Karpas-422 (cell line): ENCODE measurements around the gene GOLGA8T. TPM values are rescaled to one million over a fixed set of nuclear protein-coding genes. Genes with fewer than 3 reads are reported as not detected.
"Not testable (repeated sequence)": the region's sequence is repeated elsewhere in the genome, so short reads cannot be mapped to it uniquely, and the experiment has no call there.

Experiments used
- DNase-seq: peaks from one replicate; pipeline ENCODE4 v3.0.0-alpha.2; 2015
- H2AFZ ChIP-seq: fragments of 200-600 bp; sonication (generic); 2 replicates; pipeline ENCODE4 v1.6.1; 2014; ENCODE audit warnings: antibody characterized with exemption, low read length, mixed read lengths
- H3K27ac ChIP-seq: fragments of 200-600 bp; sonication (generic); 2 replicates; pipeline ENCODE4 v1.5.1; 2014; ENCODE audit warnings: mild to moderate bottlenecking, low read length, moderate library complexity
- H3K27me3 ChIP-seq: fragments of 200-600 bp; sonication (generic); 2 replicates; pipeline ENCODE4 v1.6.1; 2014; ENCODE audit warnings: low read length, mixed read lengths
- H3K36me3 ChIP-seq: fragments of 200-600 bp; sonication (generic); 2 replicates; pipeline ENCODE4 v1.6.1; 2014; ENCODE audit warnings: low read length, mixed read lengths; ENCODE audit not compliant: insufficient read depth
- H3K4me1 ChIP-seq: fragments of 200-600 bp; sonication (generic); 2 replicates; pipeline ENCODE4 v1.6.1; 2014; ENCODE audit warnings: mild to moderate bottlenecking, low read length, mixed read lengths
- H3K4me2 ChIP-seq: fragments of 200-600 bp; sonication (generic); 2 replicates; pipeline ENCODE4 v1.6.1; 2014; ENCODE audit warnings: low read length, low read depth, mild to moderate bottlenecking; ENCODE audit not compliant: poor library complexity, severe bottlenecking
- H3K4me3 ChIP-seq: fragments of 200-600 bp; sonication (generic); 2 replicates; pipeline ENCODE4 v1.5.1; 2014; ENCODE audit warnings: mild to moderate bottlenecking, antibody characterized with exemption, low read length, mixed read lengths
- H3K79me2 ChIP-seq: fragments of 200-600 bp; sonication (generic); 2 replicates; pipeline ENCODE4 v1.6.1; 2014; ENCODE audit warnings: mild to moderate bottlenecking, low read length, mixed read lengths
- H3K9ac ChIP-seq: fragments of 200-600 bp; sonication (generic); 2 replicates; pipeline ENCODE4 v1.6.0; 2014; ENCODE audit warnings: low read length
- H3K9me2 ChIP-seq: fragments of 200-600 bp; sonication (generic), shearing (Covaris generic); replicated peaks from 2 replicates; pipeline ENCODE4 v1.6.0; 2014; ENCODE audit warnings: mild to moderate bottlenecking, low read length, moderate library complexity; ENCODE audit not compliant: insufficient read depth
- H3K9me3 ChIP-seq: fragments of 300-700, 200-600 bp; sonication (generic); 2 replicates; pipeline ENCODE4 v1.6.1; 2014; ENCODE audit warnings: low read length, mixed read lengths
- H4K20me1 ChIP-seq: fragments of 200-600 bp; sonication (generic); 2 replicates; pipeline ENCODE4 v1.6.1; 2014; ENCODE audit warnings: mild to moderate bottlenecking, antibody characterized with exemption, low read length, low read depth; ENCODE audit not compliant: insufficient read depth
- total RNA-seq: library from RNA; depleted of rRNA; stranded (reverse); fragments of >200 nt; shearing (Covaris generic); gene quantifications from 2 replicates; pipeline ENCODE4 v1.2.3, GENCODE V29; 2014; ENCODE audit warnings: low replicate concordance

GOLGA8T gene
- total RNA-seq, 1 experiment from 2014 or later = not detected

GRCh38 chr15:30176613-30177012 is 41.8 kb downstream of the GOLGA8T start:
- H2AFZ ChIP-seq, H3K4me2 ChIP-seq, DNase-seq, H3K36me3 ChIP-seq, H4K20me1 ChIP-seq, H3K27me3 ChIP-seq, H3K9me3 ChIP-seq, H3K9ac ChIP-seq, H3K4me3 ChIP-seq, H3K79me2 ChIP-seq, H3K4me1 ChIP-seq, H3K9me2 ChIP-seq, H3K27ac ChIP-seq: not testable (repeated sequence)

- not testable (repeated sequence) for H3K27ac ChIP-seq, H3K36me3 ChIP-seq, H3K27me3 ChIP-seq, H4K20me1 ChIP-seq, H3K9me2 ChIP-seq, H3K4me1 ChIP-seq, H2AFZ ChIP-seq, DNase-seq, H3K4me3 ChIP-seq, H3K9ac ChIP-seq, H3K79me2 ChIP-seq, H3K9me3 ChIP-seq, H3K4me2 ChIP-seq
Measured at GRCh38 chr15:30179814-30180213, 45.0 kb downstream of the GOLGA8T start.

- DNase-seq, H3K79me2 ChIP-seq, H3K9me3 ChIP-seq, H3K36me3 ChIP-seq, H4K20me1 ChIP-seq, H3K4me1 ChIP-seq, H3K9ac ChIP-seq, H3K9me2 ChIP-seq, H3K27ac ChIP-seq, H3K4me3 ChIP-seq, H2AFZ ChIP-seq, H3K4me2 ChIP-seq, H3K27me3 ChIP-seq: not testable (repeated sequence)
Measured at GRCh38 chr15:30185495-30185894, 50.6 kb downstream of the GOLGA8T start.

- not testable (repeated sequence) for H3K79me2 ChIP-seq, H3K9me3 ChIP-seq, H3K4me1 ChIP-seq, H3K9ac ChIP-seq, H4K20me1 ChIP-seq, DNase-seq, H3K36me3 ChIP-seq, H3K4me3 ChIP-seq, H2AFZ ChIP-seq, H3K27ac ChIP-seq, H3K4me2 ChIP-seq, H3K9me2 ChIP-seq, H3K27me3 ChIP-seq
Measured at GRCh38 chr15:30187429-30187828, 52.6 kb downstream of the GOLGA8T start.

GRCh38 chr15:30189754-30190153 is 54.9 kb downstream of the GOLGA8T start:
- H3K4me2 ChIP-seq, H4K20me1 ChIP-seq, H3K79me2 ChIP-seq, H3K9me3 ChIP-seq, H3K4me3 ChIP-seq, H3K4me1 ChIP-seq, H3K27ac ChIP-seq, H3K9me2 ChIP-seq, H3K27me3 ChIP-seq, DNase-seq, H3K9ac ChIP-seq, H3K36me3 ChIP-seq, H2AFZ ChIP-seq: not testable (repeated sequence)

GRCh38 chr15:30191143-30191542 is 56.3 kb downstream of the GOLGA8T start:
- not testable (repeated sequence) for H3K27me3 ChIP-seq, H3K79me2 ChIP-seq, H2AFZ ChIP-seq, H3K4me1 ChIP-seq, DNase-seq, H4K20me1 ChIP-seq, H3K9me3 ChIP-seq, H3K36me3 ChIP-seq, H3K4me2 ChIP-seq, H3K9ac ChIP-seq, H3K9me2 ChIP-seq, H3K4me3 ChIP-seq, H3K27ac ChIP-seq

- H3K27me3 ChIP-seq, H3K27ac ChIP-seq, H3K9me2 ChIP-seq, H4K20me1 ChIP-seq, H3K36me3 ChIP-seq, H3K9ac ChIP-seq, H3K4me2 ChIP-seq, H3K4me1 ChIP-seq, H3K9me3 ChIP-seq, H3K4me3 ChIP-seq, DNase-seq, H2AFZ ChIP-seq, H3K79me2 ChIP-seq: not testable (repeated sequence)
Measured at GRCh38 chr15:30191639-30192038, 56.8 kb downstream of the GOLGA8T start.

- H3K27me3 ChIP-seq, H2AFZ ChIP-seq, H3K27ac ChIP-seq, H3K4me2 ChIP-seq, DNase-seq, H3K36me3 ChIP-seq, H3K9me3 ChIP-seq, H3K79me2 ChIP-seq, H4K20me1 ChIP-seq, H3K9ac ChIP-seq, H3K4me1 ChIP-seq, H3K9me2 ChIP-seq, H3K4me3 ChIP-seq: not testable (repeated sequence)
Measured at GRCh38 chr15:30192119-30192745, 57.4 kb downstream of the GOLGA8T start.

GRCh38 chr15:30192892-30193291 is 58.0 kb downstream of the GOLGA8T start:
- not testable (repeated sequence) for H3K79me2 ChIP-seq, H3K9me3 ChIP-seq, H3K36me3 ChIP-seq, H3K4me1 ChIP-seq, H2AFZ ChIP-seq, DNase-seq, H3K9me2 ChIP-seq, H3K4me3 ChIP-seq, H3K27ac ChIP-seq, H4K20me1 ChIP-seq, H3K4me2 ChIP-seq, H3K27me3 ChIP-seq, H3K9ac ChIP-seq
